CD4-positive, alpha-beta memory T cell (primary cell): Measurements from ENCODE around the gene MAST4. TPM values are rescaled to one million over a fixed set of nuclear protein-coding genes. Genes with fewer than 3 reads are reported as not detected.

Experiments
- CTCF ChIA-PET: fragments of 350-600 bp; sonication (Branson Sonifier 250); formaldehyde crosslinking; loops from one replicate; lab custom pipeline; 2021; ENCODE audit warnings: inconsistent platforms; ENCODE audit not compliant: partially characterized antibody; lab: Charles Lee
- POLR2A ChIA-PET: fragments of 350-600 bp; sonication (Branson Sonifier 250); formaldehyde crosslinking; loops from one replicate; lab custom pipeline; 2021; ENCODE audit not compliant: partially characterized antibody; lab: Charles Lee
- DNase-seq, 5 donors: peaks; one replicate each; pipeline versions ENCODE4 v3.0.0 to v3.0.0-alpha.2; 2020 to 2022; ENCODE audit warnings: mixed read lengths in 1 of 5
- H3K27ac ChIP-seq: one replicate; pipeline ENCODE4 v1.7.0; 2013; ENCODE audit warnings: low read depth, low read length
- H3K27me3 ChIP-seq: 2 replicates; pipeline ENCODE4 v1.7.0; 2013; ENCODE audit warnings: mild to moderate bottlenecking, low read length, moderate library complexity; ENCODE audit not compliant: insufficient read depth
- H3K36me3 ChIP-seq: 2 replicates; pipeline ENCODE4 v1.7.0; 2013; ENCODE audit warnings: mild to moderate bottlenecking, low read length, moderate library complexity; ENCODE audit not compliant: insufficient read depth
- H3K4me1 ChIP-seq: 2 replicates; pipeline ENCODE4 v1.7.0; 2013; ENCODE audit warnings: mild to moderate bottlenecking, low read length, moderate library complexity; ENCODE audit not compliant: insufficient read depth
- H3K4me3 ChIP-seq, 2 donors: one replicate each; pipeline ENCODE4 v1.7.0; 2013; ENCODE audit warnings: low read length in 2 of 2, mild to moderate bottlenecking in 1 of 2
- H3K9me3 ChIP-seq, 2 donors: one replicate each; pipeline ENCODE4 v1.7.0; 2013; ENCODE audit warnings: low read length in 2 of 2, control low read depth in 1 of 2; ENCODE audit not compliant: control insufficient read depth in 1 of 2
- H3K27ac Mint-ChIP-seq, 7 donors: one replicate each; pipeline ENCODE4 v1.8.0; 2020 to 2021; ENCODE audit warnings: mixed read lengths in 7 of 7, mild to moderate bottlenecking in 6 of 7, inconsistent platforms in 3 of 7, moderate library complexity in 3 of 7
- H3K27me3 Mint-ChIP-seq, 2 donors: one replicate each; pipeline ENCODE4 v1.8.0; 2020 to 2021; ENCODE audit warnings: mixed read lengths in 2 of 2
- H3K36me3 Mint-ChIP-seq, 2 donors: one replicate each; pipeline ENCODE4 v1.8.0; 2020 to 2021; ENCODE audit warnings: mixed read lengths in 2 of 2, inconsistent platforms in 1 of 2, mild to moderate bottlenecking in 1 of 2
- H3K4me1 Mint-ChIP-seq, 4 donors: one replicate each; pipeline ENCODE4 v1.8.0; 2020 to 2021; ENCODE audit warnings: mixed read lengths in 4 of 4, mild to moderate bottlenecking in 1 of 4
- H3K4me3 Mint-ChIP-seq, 8 donors: one replicate each; pipeline ENCODE4 v1.8.0; 2020 to 2021; ENCODE audit warnings: mixed read lengths in 8 of 8, mild to moderate bottlenecking in 7 of 8, moderate library complexity in 6 of 8, inconsistent platforms in 3 of 8
- H3K9me3 Mint-ChIP-seq, 8 donors: one replicate each; pipeline ENCODE4 v1.8.0; 2020 to 2021; ENCODE audit warnings: mixed read lengths in 8 of 8, mild to moderate bottlenecking in 5 of 8, inconsistent platforms in 3 of 8, moderate library complexity in 1 of 8
- intact Hi-C: fragments of 100-400 bp; cut with micrococcal nuclease; formaldehyde crosslinking; loops from one replicate; pipeline ENCODE4 v1.15.1; 2023
- polyA plus RNA-seq, 2 donors: library from polyadenylated mRNA; unstranded; fragments of 300-500 nt; fragmentation: Illumina TruSeq; gene quantifications; one replicate each; pipeline ENCODE4 v1.2.3, GENCODE V29; 2021
- total RNA-seq, 2 experiments: library from RNA; stranded (reverse); gene quantifications; one replicate each; pipeline ENCODE4 v1.2.3, GENCODE V29; 2021

Gene MAST4
- total and polyA plus RNA-seq, 4 experiments from 2014 or later = 9.2 to 27.0 (median 21.3) TPM

DNA sequence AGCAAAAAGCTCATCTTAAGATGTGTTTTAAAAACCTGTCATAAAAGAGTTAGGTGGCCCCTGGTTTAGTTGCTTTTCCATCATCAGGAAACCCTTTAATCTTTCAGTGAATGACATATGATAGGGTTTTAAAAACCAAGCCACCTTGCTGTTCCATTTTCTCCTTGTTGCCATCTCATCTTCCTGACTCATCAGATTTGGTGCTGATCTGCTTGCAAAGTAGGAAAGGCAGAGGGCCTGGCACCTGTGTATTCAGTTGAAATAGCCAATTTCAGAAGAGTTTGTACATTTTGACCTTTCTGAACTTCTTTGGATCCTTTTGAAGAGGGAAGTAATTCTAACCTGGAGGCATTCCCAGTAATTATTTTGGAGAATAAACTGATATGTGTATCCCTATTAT, 327.7 kb downstream of the MAST4 start:
- H3K36me3 Mint-ChIP-seq = no peaks in the 10 kb centered on the region
- no peak for DNase-seq
- no peaks in the 10 kb centered on the region for H3K27me3 ChIP-seq
- intact Hi-C loops = no loop called here
- no peaks in the 10 kb centered on the region for H3K36me3 ChIP-seq
- no peak overlapping the region for H3K4me3 Mint-ChIP-seq
- H3K9me3 Mint-ChIP-seq = no peaks in the 10 kb centered on the region
- H3K4me3 ChIP-seq = no peak overlapping the region
- no peaks in the 10 kb centered on the region for H3K4me1 ChIP-seq
- no peaks in the 10 kb centered on the region for H3K9me3 ChIP-seq
- no peak overlapping the region for H3K27ac Mint-ChIP-seq
- peaks cover 0 to 1% of the 10 kb centered on the region in 2 donors for H3K27me3 Mint-ChIP-seq
- H3K4me1 Mint-ChIP-seq = no peaks in the 10 kb centered on the region
- no peak overlapping the region for H3K27ac ChIP-seq
- CTCF ChIA-PET = no interaction called here
- POLR2A ChIA-PET = no interaction called here

DNA sequence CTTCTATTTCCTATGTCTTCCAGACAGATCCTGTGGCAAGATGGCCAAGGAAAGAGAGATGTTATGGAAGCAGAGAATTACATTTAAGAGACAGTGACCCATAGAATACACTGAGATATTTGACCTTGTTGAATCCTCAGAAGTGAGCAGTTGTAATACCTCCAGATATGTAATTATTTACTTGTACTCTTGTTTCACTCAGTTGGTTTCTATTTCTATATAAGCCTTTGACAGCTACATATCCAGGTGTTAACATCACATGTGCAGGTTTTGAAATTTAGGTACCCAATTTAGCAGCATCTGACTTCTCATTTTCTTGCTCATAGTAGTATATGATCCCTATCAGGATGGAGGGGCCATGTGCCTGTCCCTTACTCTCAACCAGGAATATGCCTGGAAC, 330.9 kb downstream of the MAST4 start:
- intact Hi-C loops = no loop called here
- H3K27me3 Mint-ChIP-seq = peaks cover 0 to 3% of the 10 kb centered on the region in 2 donors
- H3K36me3 ChIP-seq = no peaks in the 10 kb centered on the region
- H3K4me3 ChIP-seq = no peak overlapping the region
- no peaks in the 10 kb centered on the region for H3K9me3 Mint-ChIP-seq
- H3K4me1 ChIP-seq = no peaks in the 10 kb centered on the region
- no peak for DNase-seq
- no peaks in the 10 kb centered on the region for H3K27me3 ChIP-seq
- no peak overlapping the region for H3K4me3 Mint-ChIP-seq
- H3K36me3 Mint-ChIP-seq = no peaks in the 10 kb centered on the region
- H3K9me3 ChIP-seq = no peaks in the 10 kb centered on the region
- H3K4me1 Mint-ChIP-seq = no peaks in the 10 kb centered on the region
- CTCF ChIA-PET = no interaction called here
- POLR2A ChIA-PET = no interaction called here
- H3K27ac ChIP-seq = no peak overlapping the region
- H3K27ac Mint-ChIP-seq = no peak overlapping the region

DNA sequence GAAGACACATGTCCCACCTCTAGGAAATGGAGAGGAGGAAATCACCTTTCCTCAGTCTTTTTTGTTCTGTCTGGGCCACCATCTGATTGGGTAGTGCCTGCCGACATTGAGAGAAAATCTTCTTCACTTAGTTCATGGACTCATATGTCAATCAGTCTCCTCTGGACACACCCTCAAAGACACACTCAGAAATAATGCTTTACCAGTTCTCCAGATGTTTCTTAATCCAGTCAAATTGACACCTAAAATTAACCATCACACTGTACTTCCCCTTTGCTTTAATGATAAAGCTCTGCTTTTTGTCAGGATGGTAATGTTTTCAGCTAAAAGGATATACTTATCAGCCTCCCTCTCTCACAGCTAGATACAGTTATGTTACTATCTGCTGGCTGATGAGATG, 333.1 kb downstream of the MAST4 start:
- CTCF ChIA-PET = interaction anchor here (1.3 kb wide), 1 partner anchor 58 kb away, joined by 3 read pairs; no protein-coding TSS in a partner anchor

DNA sequence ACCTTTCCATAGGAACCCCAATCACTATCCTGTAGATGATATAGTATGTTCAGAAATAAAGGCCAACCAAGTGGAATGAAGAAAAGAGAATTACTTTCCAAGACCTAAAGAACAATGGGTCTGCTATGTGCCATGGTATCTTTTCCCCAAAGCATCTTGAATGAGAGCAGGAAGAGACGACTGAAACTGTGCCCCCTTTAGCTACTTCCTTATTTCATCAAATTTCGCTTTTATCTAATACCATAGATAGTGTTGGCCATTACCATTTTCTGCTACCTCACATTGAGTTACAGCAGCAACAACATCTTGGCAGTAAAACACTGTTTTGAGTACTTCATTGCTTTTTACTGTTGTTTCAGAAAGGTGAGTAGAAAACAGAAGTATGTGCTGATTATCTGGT, 333.8 kb downstream of the MAST4 start:
- Mint-ChIP-seq H3K36me3 (no peaks in the 10 kb centered on the region), H3K27ac (no peak overlapping the region), H3K9me3 (no peaks in the 10 kb centered on the region), H3K27me3 (peaks cover 1 to 2% of the 10 kb centered on the region in 2 donors), H3K4me3 (no peak overlapping the region), H3K4me1 (no peaks in the 10 kb centered on the region)
- Histone ChIP-seq H3K36me3 (no peaks in the 10 kb centered on the region), H3K9me3 (no peaks in the 10 kb centered on the region), H3K27me3 (no peaks in the 10 kb centered on the region), H3K27ac (no peak overlapping the region), H3K4me3 (no peak overlapping the region), H3K4me1 (no peaks in the 10 kb centered on the region)
- intact Hi-C loops = no loop called here
- DNase-seq = no peak
- ChIA-PET POLR2A (no interaction called here), CTCF (no interaction called here)

More for the DNA sequence above, 333.1 kb downstream of the MAST4 start:
- Histone ChIP-seq H3K4me3 (no peak overlapping the region), H3K4me1 (no peaks in the 10 kb centered on the region), H3K9me3 (no peaks in the 10 kb centered on the region), H3K27ac (no peak overlapping the region), H3K36me3 (no peaks in the 10 kb centered on the region), H3K27me3 (no peaks in the 10 kb centered on the region)
- DNase-seq = no peak
- no peak overlapping the region for H3K27ac Mint-ChIP-seq
- no peaks in the 10 kb centered on the region for H3K4me1 Mint-ChIP-seq
- H3K27me3 Mint-ChIP-seq = peaks cover 0 to 1% of the 10 kb centered on the region in 2 donors
- intact Hi-C loops = no loop called here
- POLR2A ChIA-PET = no interaction called here
- no peak overlapping the region for H3K4me3 Mint-ChIP-seq
- no peaks in the 10 kb centered on the region for H3K36me3 Mint-ChIP-seq
- no peaks in the 10 kb centered on the region for H3K9me3 Mint-ChIP-seq

DNA sequence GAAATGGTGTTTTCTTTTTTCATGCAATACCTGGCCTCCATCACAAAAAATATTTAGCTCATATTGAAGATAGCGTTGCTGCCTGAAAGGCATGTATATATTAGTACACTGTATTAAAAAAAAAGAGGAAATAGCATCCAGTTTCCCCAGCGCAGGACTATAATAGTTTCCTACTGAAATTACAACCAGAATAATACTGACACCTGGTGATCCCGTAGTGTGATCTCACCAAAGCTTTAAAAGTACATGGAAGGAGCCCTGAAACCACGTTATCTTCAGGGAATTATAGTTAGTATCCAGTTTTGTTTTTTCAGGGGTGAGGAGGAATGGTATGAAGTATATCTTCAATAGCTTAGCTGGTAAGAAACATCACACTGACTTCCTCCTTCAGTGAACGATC, 335.5 kb downstream of the MAST4 start:
- H3K9me3 ChIP-seq = no peaks in the 10 kb centered on the region
- ChIA-PET CTCF (interaction anchor here (0.8 kb wide), 1 partner anchor 16 kb away, joined by 5 read pairs; no protein-coding TSS in a partner anchor), POLR2A (no interaction called here)
- no peaks in the 10 kb centered on the region for H3K36me3 ChIP-seq
- no peaks in the 10 kb centered on the region for H3K9me3 Mint-ChIP-seq
- H3K36me3 Mint-ChIP-seq = no peaks in the 10 kb centered on the region
- intact Hi-C loops = no loop called here
- no peak overlapping the region for H3K27ac Mint-ChIP-seq
- H3K27me3 ChIP-seq = no peaks in the 10 kb centered on the region
- no peaks in the 10 kb centered on the region for H3K4me1 Mint-ChIP-seq
- peaks cover 3 to 9% of the 10 kb centered on the region in 2 donors for H3K27me3 Mint-ChIP-seq
- no peak overlapping the region for H3K4me3 ChIP-seq
- no peak for DNase-seq
- H3K4me1 ChIP-seq = no peaks in the 10 kb centered on the region
- no peak overlapping the region for H3K27ac ChIP-seq
- no peak overlapping the region for H3K4me3 Mint-ChIP-seq

- H3K27ac ChIP-seq = no peak overlapping the region
- no peak overlapping the region for H3K4me3 ChIP-seq
- CTCF ChIA-PET = no interaction called here
- H3K9me3 ChIP-seq = no peaks in the 10 kb centered on the region
- intact Hi-C loops = no loop called here
- H3K4me1 ChIP-seq = no peaks in the 10 kb centered on the region
- DNase-seq = no peak
- no peaks in the 10 kb centered on the region for H3K36me3 Mint-ChIP-seq
- H3K9me3 Mint-ChIP-seq = no peaks in the 10 kb centered on the region
- H3K36me3 ChIP-seq = no peaks in the 10 kb centered on the region
- POLR2A ChIA-PET = no interaction called here
- H3K27me3 Mint-ChIP-seq = peaks cover 6 to 9% of the 10 kb centered on the region in 2 donors
- H3K4me1 Mint-ChIP-seq = no peaks in the 10 kb centered on the region
- H3K27me3 ChIP-seq = no peaks in the 10 kb centered on the region
- H3K4me3 Mint-ChIP-seq = no peak overlapping the region
- H3K27ac Mint-ChIP-seq = no peak overlapping the region
These were observed 336.3 kb downstream of the MAST4 start for GRCh38 chr5:66932457-66932856.

- Histone ChIP-seq H3K27me3 (no peaks in the 10 kb centered on the region), H3K9me3 (no peaks in the 10 kb centered on the region), H3K4me1 (no peaks in the 10 kb centered on the region), H3K36me3 (no peaks in the 10 kb centered on the region), H3K27ac (no peak overlapping the region), H3K4me3 (no peak overlapping the region)
- POLR2A ChIA-PET = no interaction called here
- DNase-seq = no peak
- CTCF ChIA-PET = interaction anchor here (0.5 kb wide), 1 partner anchor 761 kb away, joined by 3 read pairs; no protein-coding TSS in a partner anchor
- Mint-ChIP-seq H3K36me3 (no peaks in the 10 kb centered on the region), H3K27me3 (peaks cover 6 to 9% of the 10 kb centered on the region in 2 donors), H3K27ac (no peak overlapping the region), H3K4me3 (no peak overlapping the region), H3K4me1 (no peaks in the 10 kb centered on the region), H3K9me3 (no peaks in the 10 kb centered on the region)
- intact Hi-C loops = no loop called here
These were observed 336.9 kb downstream of the MAST4 start for GRCh38 chr5:66933066-66933465.

DNA sequence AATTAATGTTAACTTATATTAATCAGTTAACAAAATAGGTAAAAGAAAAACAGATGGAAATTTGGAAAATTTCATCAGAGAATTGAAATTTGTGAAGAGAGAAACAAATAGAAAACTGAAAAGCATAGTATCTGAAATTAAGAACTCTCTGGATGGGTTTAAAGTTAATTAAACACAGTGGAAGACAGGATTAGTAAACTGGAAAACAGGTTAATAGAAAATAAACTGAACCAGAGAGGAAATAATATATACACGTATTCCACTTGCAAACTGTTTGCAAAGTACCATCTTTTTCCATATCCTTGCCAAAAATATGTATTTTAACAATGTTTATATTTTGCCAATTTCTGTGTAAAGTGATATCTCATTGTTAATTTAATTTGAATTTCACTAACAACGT, 342.9 kb downstream of the MAST4 start:
- Mint-ChIP-seq H3K4me1 (no peaks in the 10 kb centered on the region), H3K27ac (no peak overlapping the region), H3K36me3 (peaks cover 0 to 3% of the 10 kb centered on the region in 2 donors), H3K9me3 (peaks cover 0 to 17% (median 11%) of the 10 kb centered on the region in 8 donors), H3K27me3 (peaks cover 12 to 14% of the 10 kb centered on the region in 2 donors), H3K4me3 (no peak overlapping the region)
- intact Hi-C loops = no loop called here
- ChIA-PET POLR2A (no interaction called here), CTCF (no interaction called here)
- Histone ChIP-seq H3K27me3 (no peaks in the 10 kb centered on the region), H3K36me3 (no peaks in the 10 kb centered on the region), H3K27ac (no peak overlapping the region), H3K4me3 (no peak overlapping the region), H3K9me3 (no peaks in the 10 kb centered on the region), H3K4me1 (no peaks in the 10 kb centered on the region)
- DNase-seq = no peak
